COR-L47 (cell line): ENCODE measurements around the gene CRYAA.
"Not testable (repeated sequence)": the region's sequence is repeated elsewhere in the genome, so short reads cannot be mapped to it uniquely, and the experiment has no call there.

Experiments used
- DNase-seq: peaks from one replicate; lab custom pipeline; 2025; lab: John Stamatoyannopoulos, UW

The CRYAA gene, protein sequence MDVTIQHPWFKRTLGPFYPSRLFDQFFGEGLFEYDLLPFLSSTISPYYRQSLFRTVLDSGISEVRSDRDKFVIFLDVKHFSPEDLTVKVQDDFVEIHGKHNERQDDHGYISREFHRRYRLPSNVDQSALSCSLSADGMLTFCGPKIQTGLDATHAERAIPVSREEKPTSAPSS

DNA sequence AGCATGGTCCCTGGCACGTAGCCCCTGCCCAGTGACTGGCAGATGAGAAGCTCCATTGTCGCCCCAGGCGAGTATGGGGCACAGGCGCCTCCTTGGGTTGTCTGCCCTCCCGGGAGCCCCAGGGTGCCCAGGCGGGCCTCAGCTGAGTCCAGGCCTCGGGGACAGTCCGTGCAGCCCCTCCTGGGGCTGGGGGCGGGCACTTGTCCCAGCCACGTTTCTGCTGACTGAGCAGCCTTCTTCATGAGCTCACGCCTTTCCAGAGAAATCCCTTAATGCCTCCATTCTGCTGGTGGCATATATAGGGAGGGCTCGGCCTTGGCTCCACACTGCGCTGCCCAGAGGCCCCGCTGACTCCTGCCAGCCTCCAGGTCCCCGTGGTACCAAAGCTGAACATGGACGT is at the start of gene CRYAA:
Gene CRYAA (plus strand): TSS at position 301 of the 400 bp plus-strand sequence. CDS start 92 bp downstream, at position 393.
- DNase-seq, result not testable (repeated sequence)

DNA sequence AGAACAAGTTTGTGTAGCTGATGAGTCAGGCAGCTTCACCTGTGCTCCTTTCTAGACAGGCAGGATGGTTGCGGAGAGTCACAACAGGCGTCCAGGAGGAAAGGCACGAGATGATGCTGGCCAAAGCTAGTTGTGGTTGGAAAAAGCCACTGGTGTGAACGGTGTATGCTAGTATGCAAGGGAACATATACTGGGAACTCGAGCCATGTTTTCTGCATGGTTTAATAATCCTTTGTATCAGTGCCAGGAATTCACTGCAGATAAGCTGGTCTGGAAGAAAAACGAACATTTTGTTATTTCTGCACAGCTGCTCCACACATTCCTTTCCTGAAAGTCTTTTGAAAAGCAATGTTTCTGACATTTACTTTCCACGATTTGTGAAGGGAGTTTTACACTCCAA is 38.7 kb upstream of the CRYAA start:
- not testable (repeated sequence) for DNase-seq

DNA sequence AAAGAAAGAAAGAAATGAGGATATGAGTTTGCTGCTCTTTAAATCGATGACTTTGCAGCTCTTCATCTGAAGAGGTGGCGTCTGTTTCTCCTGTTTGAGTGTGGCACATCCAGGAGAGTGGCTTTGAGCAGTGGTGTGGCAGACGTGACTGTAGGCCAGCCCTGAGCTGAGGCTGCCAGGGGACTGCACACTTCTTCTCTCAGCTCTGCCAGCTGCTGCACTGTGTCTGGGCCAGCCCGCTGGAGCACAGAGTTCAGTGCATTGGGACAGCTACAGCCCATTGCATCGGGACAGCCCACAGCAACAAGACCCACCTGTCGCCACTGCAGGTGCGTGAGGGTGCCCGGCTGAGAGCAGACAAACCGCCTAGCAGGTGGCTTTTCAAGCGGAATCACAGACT is 34.3 kb upstream of the CRYAA start:
- DNase-seq, result not testable (repeated sequence)

DNA sequence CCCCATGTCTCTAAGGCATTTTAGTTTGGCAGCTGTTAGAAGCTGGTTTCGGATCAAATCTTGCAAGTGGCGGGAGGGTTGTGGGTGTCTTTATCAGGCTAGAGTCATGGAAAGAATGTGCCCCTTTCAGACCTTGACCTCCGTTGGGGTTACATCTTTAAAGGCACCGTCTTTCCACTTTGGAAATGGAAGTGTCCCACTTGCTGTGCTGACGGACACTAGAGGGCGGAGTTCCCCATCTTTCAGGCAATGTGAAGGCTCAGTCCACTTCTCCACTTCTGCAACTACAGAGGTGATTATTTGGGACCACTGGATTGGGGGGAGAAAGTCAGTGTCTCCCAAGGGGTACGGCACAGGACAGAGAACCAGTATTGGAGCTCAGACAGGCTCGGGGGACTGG is 29.9 kb upstream of the CRYAA start:
- DNase-seq, result not testable (repeated sequence)

DNA sequence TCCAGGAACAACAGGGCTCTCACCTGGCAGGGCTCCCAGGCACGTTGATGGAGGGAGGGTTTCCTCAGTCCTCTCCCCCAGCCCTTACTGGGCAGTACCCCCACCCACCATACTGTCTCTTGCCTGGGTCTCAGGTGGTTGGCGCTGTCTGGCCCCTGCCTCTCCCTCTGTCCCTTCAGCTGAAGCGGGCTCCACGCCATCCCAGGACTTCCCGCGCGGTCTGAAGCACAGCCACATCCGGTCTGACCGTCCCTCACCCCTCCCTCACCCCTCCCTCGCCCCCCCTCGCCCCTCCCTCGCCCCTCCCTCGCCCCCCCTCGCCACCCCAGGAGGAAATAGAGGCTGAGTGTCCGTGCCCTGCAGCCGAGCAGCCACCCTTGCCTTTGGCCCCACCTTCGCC is 27.4 kb upstream of the CRYAA start:
- not testable (repeated sequence) for DNase-seq

DNA sequence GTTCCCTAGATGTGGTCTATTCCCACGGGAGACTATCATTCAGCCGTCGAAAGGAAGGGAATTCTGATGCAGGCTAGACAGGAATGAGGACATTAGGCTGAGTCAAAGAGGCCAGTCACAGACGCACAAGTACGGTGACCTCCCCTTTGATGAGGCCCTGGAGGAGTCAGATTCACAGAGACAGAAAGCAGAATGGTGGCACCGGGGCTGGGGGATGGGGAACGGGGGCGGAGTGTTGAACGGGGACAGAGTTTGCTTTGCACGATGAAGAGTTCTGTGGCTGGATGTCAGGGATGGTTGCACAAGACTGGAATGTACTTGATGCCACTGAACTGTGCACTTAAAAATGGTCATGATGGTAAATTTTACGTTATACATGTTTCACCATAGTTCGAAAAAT is 22.2 kb upstream of the CRYAA start:
- not testable (repeated sequence) for DNase-seq

DNA sequence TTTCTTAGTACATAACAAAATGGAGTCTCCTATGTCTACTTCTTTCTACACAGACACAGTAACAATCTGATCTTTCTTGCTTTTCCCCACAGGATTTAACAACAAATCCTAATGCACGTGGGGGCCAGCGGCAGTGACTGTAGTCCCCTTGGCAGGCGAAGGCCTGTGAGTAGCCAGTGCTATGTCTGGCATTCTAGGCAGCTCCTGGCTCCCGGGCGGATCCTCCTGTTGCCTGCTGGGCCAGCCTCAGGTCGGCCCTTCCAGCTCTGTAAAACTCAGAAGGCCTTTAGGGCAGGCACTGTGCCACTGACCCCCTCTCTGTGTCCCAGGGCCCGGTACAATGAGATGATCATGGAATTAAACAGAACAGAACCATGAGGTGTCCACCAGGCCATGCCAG is 20.8 kb upstream of the CRYAA start:
- not testable (repeated sequence) for DNase-seq

DNA sequence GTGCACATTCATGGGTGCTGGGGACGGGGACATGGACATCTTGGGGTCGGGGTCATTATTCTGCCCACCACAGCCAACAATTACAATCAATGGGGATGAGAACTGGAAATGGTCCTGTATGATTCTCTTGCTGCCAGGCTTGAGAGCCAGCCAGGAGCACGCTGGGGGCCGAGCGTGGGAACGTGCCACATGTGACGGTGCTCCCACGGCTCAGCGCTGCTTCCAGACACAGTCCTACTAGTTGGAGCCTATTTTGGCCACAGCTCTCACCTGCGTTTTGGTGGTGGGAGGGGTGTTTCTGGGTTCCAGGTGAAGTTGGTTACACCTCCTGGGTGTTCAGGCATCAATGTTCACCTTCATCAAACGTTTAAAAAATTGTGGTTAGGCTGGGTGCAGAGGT is 19.5 kb upstream of the CRYAA start:
- DNase-seq, result not testable (repeated sequence)

DNA sequence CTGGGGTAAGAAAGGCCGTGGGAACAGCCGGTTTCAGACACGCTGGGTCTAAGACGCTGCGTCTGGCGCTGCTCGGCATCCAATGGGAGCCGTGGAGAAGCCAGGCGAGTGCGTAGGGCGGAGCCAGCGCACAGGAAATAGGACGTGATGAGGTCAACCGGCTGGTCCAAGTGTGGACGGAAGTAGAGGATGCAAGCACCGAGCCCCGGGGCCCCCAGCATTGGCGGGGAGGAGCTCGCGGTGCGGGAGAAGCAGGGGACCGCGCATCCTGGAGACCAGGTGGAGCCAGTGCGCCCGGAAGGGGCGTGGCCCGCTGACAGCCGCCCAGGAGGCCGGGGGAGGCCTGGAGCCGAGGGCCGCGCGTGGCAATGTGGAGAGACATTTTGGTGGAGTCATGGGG is 15.2 kb upstream of the CRYAA start:
- not testable (repeated sequence) for DNase-seq

DNA sequence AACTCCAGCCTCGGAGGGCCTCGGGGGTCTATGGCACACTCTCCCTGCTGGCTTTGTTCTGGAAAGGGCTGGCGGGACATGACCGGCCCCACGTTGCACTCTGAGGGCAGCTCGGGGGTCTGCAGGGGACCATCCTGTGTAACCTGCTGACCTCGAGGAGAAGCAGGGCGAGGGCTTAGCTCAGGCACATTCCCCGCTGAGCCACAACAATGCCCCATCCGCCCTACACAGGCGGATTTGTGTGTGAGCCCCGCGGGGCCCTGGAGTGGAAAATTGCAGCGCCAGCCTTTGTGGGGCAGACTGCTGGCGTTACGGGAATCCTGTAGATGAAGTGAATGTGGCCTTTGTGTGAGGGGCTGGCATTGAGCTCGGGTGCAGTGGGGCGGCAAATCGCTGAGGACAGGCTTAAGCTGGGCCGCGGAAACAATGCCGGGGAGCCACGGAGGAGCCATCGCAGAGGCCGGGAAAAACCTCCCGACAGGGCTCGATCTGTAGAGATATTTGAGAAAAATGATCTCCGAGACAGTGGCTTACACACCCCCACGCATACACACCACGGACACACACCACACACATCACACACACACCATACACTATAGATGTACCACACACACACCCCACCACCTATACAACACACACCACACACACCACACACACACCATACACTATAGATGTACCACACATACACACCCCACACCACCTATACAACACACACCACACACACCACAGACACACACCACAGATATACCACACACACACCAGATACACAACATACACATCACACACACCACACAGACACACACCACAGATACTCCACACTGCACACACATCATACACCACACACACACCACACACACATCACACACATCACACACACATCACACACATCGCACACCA is 9.3 kb upstream of the CRYAA start:
- not testable (repeated sequence) for DNase-seq

DNA sequence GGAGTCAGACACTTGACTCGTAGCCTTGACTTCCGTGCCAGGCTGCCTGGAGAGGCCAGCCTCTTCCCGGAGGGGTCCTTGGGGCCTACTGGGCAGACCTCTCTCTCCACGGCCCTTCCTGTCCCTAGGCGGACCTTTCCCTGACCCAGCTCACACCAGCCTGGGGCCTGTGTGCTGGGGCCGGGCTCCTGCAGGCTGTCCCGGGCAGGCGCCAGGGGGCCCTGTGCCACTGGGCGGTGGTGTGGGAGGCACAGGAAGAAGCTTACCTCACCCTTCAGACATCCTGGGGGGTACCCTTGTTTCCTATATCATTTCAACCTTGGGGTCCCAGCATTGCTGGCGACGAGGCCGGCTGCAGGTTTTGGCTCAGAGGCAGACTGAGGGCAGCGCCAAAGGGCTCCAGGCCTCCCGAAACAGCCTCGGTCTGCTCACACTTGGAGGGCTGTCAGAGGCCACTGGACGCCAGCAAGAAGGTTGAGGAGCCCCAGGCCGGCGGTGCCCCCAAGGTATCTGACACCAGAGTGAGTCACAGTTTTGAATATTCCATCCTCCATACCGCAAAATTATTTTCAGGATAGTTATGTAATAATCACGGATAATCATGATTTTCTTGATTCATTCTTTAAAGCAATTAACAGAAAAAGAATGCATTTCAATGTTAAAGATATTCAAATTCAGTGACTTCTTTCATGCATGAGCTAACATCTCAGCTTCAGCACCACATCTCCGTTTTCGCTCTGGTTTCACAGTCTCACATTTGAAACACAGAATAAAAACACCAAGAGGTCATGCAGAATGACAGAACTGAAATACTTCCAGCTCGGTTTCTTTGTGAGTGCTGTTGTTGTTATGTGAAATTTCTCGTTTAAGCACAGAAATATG is 6.7 kb upstream of the CRYAA start:
- DNase-seq, result not testable (repeated sequence)

DNA sequence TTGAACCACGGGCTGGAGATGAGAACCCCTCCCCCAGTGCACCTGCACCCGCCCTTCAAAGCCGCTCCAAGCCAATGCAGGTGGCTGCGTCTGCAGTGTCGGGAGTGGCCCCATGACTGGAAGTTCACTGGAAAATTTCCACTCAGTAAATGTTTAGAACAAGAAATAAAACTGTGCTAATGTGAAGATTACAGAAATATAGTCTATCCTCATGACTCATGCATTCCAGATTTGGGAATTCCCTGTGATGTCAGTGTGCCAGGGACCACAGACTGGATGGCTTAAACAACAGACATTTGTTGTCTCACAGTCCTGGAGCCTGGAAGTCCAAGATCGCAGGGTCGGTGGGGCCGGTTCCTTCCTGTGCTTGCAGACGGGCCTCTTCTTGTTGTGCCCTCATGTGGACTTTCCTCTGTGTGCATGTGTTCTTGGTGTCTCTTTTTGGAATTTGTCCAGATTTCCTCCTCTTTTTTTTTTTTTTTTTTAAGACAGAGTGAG is 6.1 kb upstream of the CRYAA start:
- DNase-seq, result not testable (repeated sequence)

DNA sequence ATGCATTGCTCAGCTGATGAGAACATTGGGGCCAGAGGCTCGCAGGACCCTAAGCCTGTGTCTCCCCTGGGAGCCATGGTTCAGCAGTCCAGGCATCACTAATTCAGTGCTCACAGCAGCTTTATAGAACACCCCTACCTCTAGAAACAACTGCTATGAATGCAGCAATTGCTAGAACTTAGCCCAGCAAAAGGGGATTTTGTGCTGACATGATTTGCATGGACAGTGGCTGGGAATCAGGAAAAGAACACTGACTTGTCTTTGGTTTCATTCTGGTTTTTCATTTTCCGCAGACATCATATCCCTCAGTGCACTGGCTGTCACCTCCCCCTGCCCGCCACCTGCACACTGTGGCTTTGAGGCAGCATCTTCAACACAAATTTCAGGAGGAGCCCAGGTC is 4.0 kb upstream of the CRYAA start:
- DNase-seq, result not testable (repeated sequence)

DNA sequence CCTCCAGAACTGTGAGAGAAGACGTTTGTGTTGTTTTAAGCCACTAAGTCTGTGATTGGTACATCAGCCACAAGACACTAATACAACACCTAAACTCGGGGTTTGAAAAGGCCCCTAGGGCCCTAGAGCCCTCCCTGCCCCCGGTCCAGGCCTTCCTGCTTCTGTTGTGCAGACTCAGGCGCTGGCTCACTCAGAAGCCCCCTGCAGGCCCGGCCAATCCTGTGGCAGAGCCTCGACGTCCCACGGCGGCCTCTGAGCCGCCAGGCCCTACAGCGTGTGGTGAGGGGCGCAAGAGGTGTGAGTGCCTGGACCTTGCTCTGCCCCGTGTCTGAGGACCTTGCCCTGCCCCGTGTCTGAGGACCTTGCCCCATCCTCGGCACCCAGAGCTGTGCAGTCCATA is 3.1 kb upstream of the CRYAA start:
- DNase-seq, result not testable (repeated sequence)

DNA sequence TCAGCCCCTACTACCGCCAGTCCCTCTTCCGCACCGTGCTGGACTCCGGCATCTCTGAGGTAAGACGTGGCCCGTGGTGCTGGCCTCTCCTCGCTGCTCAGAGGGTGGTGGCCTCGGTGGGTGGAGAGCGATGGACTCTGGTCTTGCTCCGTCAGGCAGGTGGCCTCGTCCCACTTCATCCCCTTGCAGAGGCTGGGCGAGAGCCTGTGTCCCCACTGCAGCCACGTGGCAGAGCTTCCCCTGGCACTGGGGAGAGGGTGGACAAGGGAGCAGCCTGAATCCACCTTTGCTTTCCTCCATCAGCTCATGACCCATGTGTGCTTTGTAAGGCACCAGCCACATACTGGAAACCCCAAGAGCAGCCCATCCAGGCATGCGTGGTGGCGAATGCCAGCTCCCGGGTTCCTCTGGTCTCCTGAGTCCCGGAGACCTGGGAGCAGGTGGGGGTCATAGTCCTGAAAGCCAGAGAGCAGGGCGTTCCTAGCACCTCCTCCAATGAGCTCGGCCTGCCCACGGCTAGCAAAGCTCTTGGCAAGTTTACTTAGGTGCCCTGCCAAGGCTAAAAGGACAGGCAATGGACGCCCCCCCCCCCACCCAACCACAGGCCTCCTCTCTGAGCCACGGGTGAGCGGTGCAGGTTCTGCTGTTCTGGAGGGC is 550 bp downstream of the CRYAA start:
- DNase-seq, result not testable (repeated sequence)

DNA sequence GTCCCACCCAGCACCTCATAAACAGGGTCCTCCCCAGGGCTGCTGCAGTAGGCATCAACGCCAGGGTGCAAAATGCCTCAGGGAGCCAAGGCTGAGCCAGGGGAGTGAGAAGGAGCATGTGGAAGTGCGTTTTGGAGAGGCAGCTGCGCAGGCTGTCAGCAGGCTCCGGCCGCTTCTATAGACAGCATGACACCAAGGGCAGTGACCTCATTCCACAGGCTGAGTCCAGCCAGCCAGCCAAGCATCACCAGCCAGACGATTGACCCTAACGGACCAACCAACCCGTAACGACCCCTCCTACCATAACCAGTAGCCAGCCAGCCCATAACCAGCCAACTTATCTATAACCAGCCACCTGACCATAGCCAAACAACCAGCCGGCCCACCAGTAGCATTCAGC is 1.1 kb downstream of the CRYAA start:
- not testable (repeated sequence) for DNase-seq

DNA sequence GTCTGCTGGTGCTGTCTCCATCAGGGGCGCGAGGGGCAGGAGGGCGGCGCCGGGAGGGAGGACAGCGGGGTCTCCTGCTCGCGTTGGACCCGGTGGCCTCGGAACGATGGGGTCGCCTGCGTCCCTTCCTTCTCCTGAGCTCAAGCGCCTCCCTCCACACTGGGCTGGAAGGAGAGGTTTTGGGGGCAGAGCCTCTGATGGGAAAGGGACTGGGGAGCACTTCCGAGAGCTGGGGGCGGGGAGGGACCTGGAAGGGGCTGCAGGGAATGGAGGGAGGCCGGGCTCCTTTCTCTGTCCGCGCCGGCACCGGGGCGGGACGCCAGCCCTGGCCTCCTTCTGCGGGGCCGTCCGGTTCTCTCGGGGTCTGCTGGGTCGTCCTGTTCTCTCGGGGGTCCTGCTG is 4.0 kb downstream of the CRYAA start:
- not testable (repeated sequence) for DNase-seq

DNA sequence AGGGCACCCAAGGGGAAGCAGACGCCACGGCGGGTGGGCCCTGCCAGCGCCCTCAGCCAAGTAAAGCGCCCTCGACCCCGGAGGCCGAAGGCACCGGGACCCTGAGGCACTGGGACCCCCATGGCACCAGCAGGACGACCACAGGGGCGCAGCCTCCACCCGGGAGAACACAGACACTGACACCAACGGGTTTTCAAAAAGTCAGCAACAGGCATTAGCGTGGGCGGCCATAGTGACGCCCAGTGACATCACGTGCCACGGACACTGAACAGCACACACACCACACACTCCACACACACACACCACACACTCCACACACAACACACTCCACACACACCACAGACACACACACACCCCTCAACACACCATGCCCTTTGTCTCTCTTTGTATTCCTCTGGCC is 4.6 kb downstream of the CRYAA start:
- DNase-seq, result not testable (repeated sequence)

DNA sequence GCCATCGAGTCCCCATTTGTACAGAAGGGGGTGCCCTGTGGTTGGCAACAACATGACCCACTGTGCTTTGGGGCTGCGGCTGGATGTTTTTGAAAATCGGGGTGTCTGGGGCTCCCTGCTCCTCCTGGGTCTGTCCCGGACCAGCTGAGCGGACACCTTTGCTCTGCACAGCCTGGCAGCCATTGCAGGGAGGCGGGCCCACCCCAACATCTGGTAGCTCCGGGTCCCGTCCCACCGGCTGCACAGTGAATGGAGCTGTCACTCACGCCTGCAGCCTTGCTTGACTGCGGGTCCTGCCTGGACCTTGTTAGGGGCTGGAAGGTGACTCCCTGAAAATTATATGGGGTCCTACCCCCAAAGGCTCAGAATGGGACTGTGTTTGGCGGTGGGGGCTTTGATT is 5.1 kb downstream of the CRYAA start:
- not testable (repeated sequence) for DNase-seq

DNA sequence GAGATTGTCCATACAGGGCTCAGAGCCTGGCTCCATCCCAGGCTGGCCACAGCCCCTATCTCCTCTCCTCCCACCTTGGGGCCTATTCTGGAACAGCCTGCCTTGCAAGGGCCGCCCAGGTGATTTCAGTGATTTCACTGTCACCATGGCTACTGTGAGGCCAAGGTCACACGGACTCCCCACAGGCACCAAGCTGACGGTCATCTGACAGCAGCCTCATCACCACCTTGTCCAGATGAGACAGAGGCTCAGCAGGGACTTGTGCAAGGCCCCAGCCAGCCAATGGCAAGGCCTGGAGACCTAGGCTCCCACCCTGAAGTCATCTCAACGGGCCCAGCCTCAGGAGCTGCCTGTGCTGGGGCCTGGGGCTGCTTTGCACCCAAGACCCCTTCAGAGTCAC is 6.2 kb downstream of the CRYAA start:
- not testable (repeated sequence) for DNase-seq

DNA sequence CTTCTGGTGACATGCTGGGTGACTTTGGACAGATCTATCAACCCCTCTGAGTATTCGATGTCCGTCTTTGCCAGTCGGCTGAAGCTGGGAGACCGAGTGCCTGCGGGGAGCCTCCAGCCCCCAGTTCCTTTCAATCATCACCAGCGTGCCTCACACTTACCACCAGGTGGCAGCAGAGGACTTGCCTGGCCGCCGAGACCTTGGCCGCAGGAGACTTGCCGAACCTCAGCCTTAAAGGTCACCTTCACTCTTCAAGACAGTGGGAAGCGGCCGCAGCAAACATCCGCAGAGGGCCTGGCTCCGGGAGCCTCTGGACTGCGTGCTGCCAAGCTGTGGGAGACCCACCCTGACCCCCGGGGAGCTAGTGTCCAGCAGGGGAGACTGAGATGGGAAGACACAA is 7.8 kb downstream of the CRYAA start:
- not testable (repeated sequence) for DNase-seq
